ENCODE results near the gene PARD3.

PARD3 gene

GRCh38 chr10:34549001-34549400, 266.1 kb downstream of the PARD3 start:
- no peaks in the 10 kb centered on the region for H4K20me1 ChIP-seq (ENCODE audit: control insufficient read depth, insufficient read depth, low read depth, low read length)
- TF ChIP-seq EZH2phosphoT487 (IDR thresholded peaks at IDR 0.05; ENCODE audit: borderline replicate concordance, low read length) (no peak), CTCF (IDR thresholded peaks at IDR 0.05; ENCODE audit: low read depth, low read length, poor library complexity, severe bottlenecking) (no peak)
- H3K27me3 ChIP-seq (ENCODE audit: control insufficient read depth, low read length): no peaks in the 10 kb centered on the region
- H3K9me2 ChIP-seq (replicated peaks; ENCODE audit: control insufficient read depth, low read length): no peaks in the 10 kb centered on the region
- H3K4me1 ChIP-seq (ENCODE audit: control insufficient read depth, low read length): peaks cover 19% of the 10 kb centered on the region
- no peaks in the 10 kb centered on the region for H3K36me3 ChIP-seq (ENCODE audit: control insufficient read depth, low read length)
- no peaks in the 10 kb centered on the region for H3K9me3 ChIP-seq (ENCODE audit: control insufficient read depth, insufficient read depth, low read length)
- no peaks in the 10 kb centered on the region for H3K79me2 ChIP-seq (ENCODE audit: control insufficient read depth, low read length)
- no peak overlapping the region for H3K4me2 ChIP-seq (ENCODE audit: low read length)
- no peak overlapping the region for H3K27ac ChIP-seq (ENCODE audit: low read depth, low read length)
- no peaks in the 10 kb centered on the region for H3F3A ChIP-seq (ENCODE audit: control insufficient read depth, insufficient read depth)
- no peak overlapping the region for H3K4me3 ChIP-seq (ENCODE audit: low read length)

DNA sequence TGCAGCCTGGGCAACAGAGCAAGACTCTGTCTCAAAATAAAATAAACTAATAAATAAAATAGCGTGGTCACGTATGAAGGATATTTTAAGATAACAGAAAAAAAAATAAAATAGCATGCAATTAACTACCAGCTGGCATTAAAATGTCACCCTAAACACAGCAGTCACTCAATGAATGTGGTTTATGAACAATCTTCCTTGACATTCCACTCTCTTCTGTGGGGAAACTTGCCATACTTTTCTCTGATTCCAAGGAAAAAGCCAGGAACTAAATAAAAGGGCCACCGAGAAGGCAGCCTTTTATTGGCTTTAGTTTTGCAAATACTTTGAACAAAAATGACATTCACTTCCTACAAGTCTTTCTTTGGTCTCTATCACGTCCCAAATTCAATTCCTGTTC, 266.6 kb downstream of the PARD3 start:
- H3K36me3 ChIP-seq (ENCODE audit: control insufficient read depth, low read length): no peaks in the 10 kb centered on the region
- H3K4me2 ChIP-seq (ENCODE audit: low read length): no peak overlapping the region
- H3F3A ChIP-seq (ENCODE audit: control insufficient read depth, insufficient read depth): no peaks in the 10 kb centered on the region
- peaks cover 19% of the 10 kb centered on the region for H3K4me1 ChIP-seq (ENCODE audit: control insufficient read depth, low read length)
- no peaks in the 10 kb centered on the region for H3K9me3 ChIP-seq (ENCODE audit: control insufficient read depth, insufficient read depth, low read length)
- no peaks in the 10 kb centered on the region for H3K79me2 ChIP-seq (ENCODE audit: control insufficient read depth, low read length)
- H3K27me3 ChIP-seq (ENCODE audit: control insufficient read depth, low read length): no peaks in the 10 kb centered on the region
- H3K27ac ChIP-seq (ENCODE audit: low read depth, low read length): no peak overlapping the region
- no peaks in the 10 kb centered on the region for H3K9me2 ChIP-seq (replicated peaks; ENCODE audit: control insufficient read depth, low read length)
- H4K20me1 ChIP-seq (ENCODE audit: control insufficient read depth, insufficient read depth, low read depth, low read length): no peaks in the 10 kb centered on the region
- TF ChIP-seq EZH2phosphoT487 (IDR thresholded peaks at IDR 0.05; ENCODE audit: borderline replicate concordance, low read length) (no peak), CTCF (IDR thresholded peaks at IDR 0.05; ENCODE audit: low read depth, low read length, poor library complexity, severe bottlenecking) (no peak)
- no peak overlapping the region for H3K4me3 ChIP-seq (ENCODE audit: low read length)

GRCh38 chr10:34547695-34548094, 267.4 kb downstream of the PARD3 start:
- H3K4me3 ChIP-seq (ENCODE audit: low read length): no peak overlapping the region
- H3K79me2 ChIP-seq (ENCODE audit: control insufficient read depth, low read length): no peaks in the 10 kb centered on the region
- H3K27me3 ChIP-seq (ENCODE audit: control insufficient read depth, low read length): no peaks in the 10 kb centered on the region
- TF ChIP-seq EZH2phosphoT487 (IDR thresholded peaks at IDR 0.05; ENCODE audit: borderline replicate concordance, low read length): no peak
- no peaks in the 10 kb centered on the region for H4K20me1 ChIP-seq (ENCODE audit: control insufficient read depth, insufficient read depth, low read depth, low read length)
- no peak overlapping the region for H3K4me2 ChIP-seq (ENCODE audit: low read length)
- H3K36me3 ChIP-seq (ENCODE audit: control insufficient read depth, low read length): no peaks in the 10 kb centered on the region
- H3K4me1 ChIP-seq (ENCODE audit: control insufficient read depth, low read length): peaks cover 19% of the 10 kb centered on the region
- H3K27ac ChIP-seq (ENCODE audit: low read depth, low read length): no peak overlapping the region
- no peaks in the 10 kb centered on the region for H3K9me3 ChIP-seq (ENCODE audit: control insufficient read depth, insufficient read depth, low read length)
- H3K9me2 ChIP-seq (replicated peaks; ENCODE audit: control insufficient read depth, low read length): no peaks in the 10 kb centered on the region
- H3F3A ChIP-seq (ENCODE audit: control insufficient read depth, insufficient read depth): no peaks in the 10 kb centered on the region

DNA sequence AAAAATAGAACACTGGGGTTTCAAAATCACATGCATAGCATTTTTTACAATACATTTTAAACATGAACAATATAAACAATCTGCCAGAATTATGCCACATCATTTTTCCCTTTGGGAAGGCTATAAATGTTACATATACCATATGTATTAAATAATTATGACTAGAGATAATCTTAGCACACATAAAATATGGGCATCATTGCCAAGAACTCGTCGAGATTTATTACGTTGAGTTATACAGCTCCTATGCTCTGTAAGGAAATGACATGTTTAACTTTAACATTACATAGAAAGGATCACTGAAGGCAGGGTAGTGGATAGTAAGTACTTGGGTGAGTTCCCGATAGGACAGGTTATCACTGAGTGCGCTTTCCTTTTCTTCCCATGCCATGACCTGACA, 267.8 kb downstream of the PARD3 start:
- H3F3A ChIP-seq (ENCODE audit: control insufficient read depth, insufficient read depth): no peaks in the 10 kb centered on the region
- peaks cover 19% of the 10 kb centered on the region for H3K4me1 ChIP-seq (ENCODE audit: control insufficient read depth, low read length)
- H3K9me2 ChIP-seq (replicated peaks; ENCODE audit: control insufficient read depth, low read length): no peaks in the 10 kb centered on the region
- H3K79me2 ChIP-seq (ENCODE audit: control insufficient read depth, low read length): no peaks in the 10 kb centered on the region
- no peak overlapping the region for H3K4me2 ChIP-seq (ENCODE audit: low read length)
- H4K20me1 ChIP-seq (ENCODE audit: control insufficient read depth, insufficient read depth, low read depth, low read length): no peaks in the 10 kb centered on the region
- no peaks in the 10 kb centered on the region for H3K36me3 ChIP-seq (ENCODE audit: control insufficient read depth, low read length)
- H3K4me3 ChIP-seq (ENCODE audit: low read length): no peak overlapping the region
- H3K9me3 ChIP-seq (ENCODE audit: control insufficient read depth, insufficient read depth, low read length): no peaks in the 10 kb centered on the region
- no peaks in the 10 kb centered on the region for H3K27me3 ChIP-seq (ENCODE audit: control insufficient read depth, low read length)
- no peak overlapping the region for H3K27ac ChIP-seq (ENCODE audit: low read depth, low read length)
- TF ChIP-seq CTCF (IDR thresholded peaks at IDR 0.05; ENCODE audit: low read depth, low read length, poor library complexity, severe bottlenecking): no peak
- TF ChIP-seq EZH2phosphoT487 (IDR thresholded peaks at IDR 0.05; ENCODE audit: borderline replicate concordance, low read length): no peak
